H9 (cell line): ENCODE measurements around the gene COL28A1. TPM values are rescaled to one million over a fixed set of nuclear protein-coding genes. Genes with fewer than 3 reads are reported as not detected.

ENCODE experiments used
- DNase-seq: peaks from one replicate; pipeline ENCODE4 v3.0.0-alpha.2; 2017
- H2AFZ ChIP-seq: one replicate; pipeline ENCODE4 v1.6.1; 2013; ENCODE audit warnings: mild to moderate bottlenecking, low read length, control low read depth, moderate library complexity
- H2AK5ac ChIP-seq: 2 replicates; pipeline ENCODE4 v1.6.1; 2013; ENCODE audit warnings: low read length, control low read depth, mixed read lengths; ENCODE audit not compliant: insufficient read length
- H2BK120ac ChIP-seq: one replicate; pipeline ENCODE4 v1.6.1; 2013; ENCODE audit warnings: low read depth, mild to moderate bottlenecking, low read length, control low read depth, inconsistent platforms; ENCODE audit not compliant: poor library complexity, severe bottlenecking
- H2BK12ac ChIP-seq: 2 replicates; pipeline ENCODE4 v1.6.1; 2013; ENCODE audit warnings: low read length, control low read depth, mixed read lengths, low read depth; ENCODE audit not compliant: insufficient read length
- H2BK15ac ChIP-seq: 2 replicates; pipeline ENCODE4 v1.6.1; 2013; ENCODE audit warnings: low read depth, low read length, control low read depth
- H2BK20ac ChIP-seq: one replicate; pipeline ENCODE4 v1.6.1; 2013; ENCODE audit warnings: low read depth, mild to moderate bottlenecking, low read length, control low read depth, inconsistent platforms; ENCODE audit not compliant: poor library complexity, severe bottlenecking
- H2BK5ac ChIP-seq: 2 replicates; pipeline ENCODE4 v1.6.1; 2013; ENCODE audit warnings: low read length, control low read depth, mixed read lengths; ENCODE audit not compliant: insufficient read length
- H3K14ac ChIP-seq: 2 replicates; pipeline ENCODE4 v1.6.1; 2013; ENCODE audit warnings: low read length, control low read depth; ENCODE audit not compliant: insufficient read depth
- H3K18ac ChIP-seq: 2 replicates; pipeline ENCODE4 v1.6.1; 2013; ENCODE audit warnings: low read depth, mild to moderate bottlenecking, mixed read lengths, low read length, control low read depth; ENCODE audit not compliant: insufficient read length
- H3K23ac ChIP-seq: 2 replicates; pipeline ENCODE4 v1.6.1; 2013; ENCODE audit warnings: low read length, control low read depth, mixed read lengths, low read depth; ENCODE audit not compliant: insufficient read length
- H3K23me2 ChIP-seq: 2 replicates; pipeline ENCODE4 v1.6.1; 2013; ENCODE audit warnings: low read depth, mild to moderate bottlenecking, mixed read lengths, low read length, control low read depth; ENCODE audit not compliant: insufficient read length, poor library complexity, severe bottlenecking
- H3K27ac ChIP-seq: 2 replicates; pipeline ENCODE4 v1.5.1; 2013; ENCODE audit warnings: low read length, control low read depth, mixed read lengths, low read depth; ENCODE audit not compliant: insufficient read length
- H3K27me3 ChIP-seq: 2 replicates; pipeline ENCODE4 v1.6.1; 2013; ENCODE audit warnings: low read length, control low read depth, inconsistent platforms; ENCODE audit not compliant: insufficient read depth
- H3K4ac ChIP-seq: 2 replicates; pipeline ENCODE4 v1.6.1; 2013; ENCODE audit warnings: low read depth, mild to moderate bottlenecking, control low read depth, inconsistent platforms, low read length, moderate library complexity
- H3K4me1 ChIP-seq: 2 replicates; pipeline ENCODE4 v1.6.1; 2013; ENCODE audit warnings: low read length, control low read depth, inconsistent platforms; ENCODE audit not compliant: insufficient read depth
- H3K4me2 ChIP-seq: 2 replicates; pipeline ENCODE4 v1.6.1; 2013; ENCODE audit warnings: low read length, control low read depth, mixed read lengths; ENCODE audit not compliant: insufficient read length, insufficient read depth
- H3K56ac ChIP-seq: 2 replicates; pipeline ENCODE4 v1.6.1; 2013; ENCODE audit warnings: low read depth, mild to moderate bottlenecking, mixed read lengths, low read length, control low read depth; ENCODE audit not compliant: insufficient read length
- H3K79me1 ChIP-seq: 2 replicates; pipeline ENCODE4 v1.6.1; 2013; ENCODE audit warnings: low read depth, mild to moderate bottlenecking, moderate library complexity, low read length, control low read depth, inconsistent platforms; ENCODE audit not compliant: insufficient read depth, poor library complexity, severe bottlenecking
- H3K79me2 ChIP-seq: 2 replicates; pipeline ENCODE4 v1.6.1; 2013; ENCODE audit warnings: low read length, control low read depth, inconsistent platforms; ENCODE audit not compliant: insufficient read depth
- H3K9ac ChIP-seq: 2 replicates; pipeline ENCODE4 v1.6.1; 2013; ENCODE audit warnings: low read length, control low read depth, mixed read lengths; ENCODE audit not compliant: insufficient read length; ENCODE audit errors: extremely low read depth
- H3K9me3 ChIP-seq: one replicate; pipeline ENCODE4 v1.6.1; 2013; ENCODE audit warnings: low read depth, low read length, inconsistent platforms; ENCODE audit not compliant: control insufficient read depth
- H3T11ph ChIP-seq: one replicate; pipeline ENCODE4 v1.6.1; 2013; ENCODE audit warnings: mild to moderate bottlenecking, low read length, control low read depth, inconsistent platforms
- H4K20me1 ChIP-seq: one replicate; pipeline ENCODE4 v1.6.1; 2013; ENCODE audit not compliant: control insufficient read depth, insufficient read length, insufficient read depth
- H4K5ac ChIP-seq: 2 replicates; pipeline ENCODE4 v1.6.1; 2013; ENCODE audit warnings: low read depth, mild to moderate bottlenecking, mixed read lengths, low read length, control low read depth; ENCODE audit not compliant: insufficient read length
- H4K8ac ChIP-seq: replicated peaks from 2 replicates; pipeline ENCODE4 v1.6.1; 2013; ENCODE audit warnings: low read length, control low read depth, mixed read lengths, low read depth; ENCODE audit not compliant: insufficient read length
- H4K91ac ChIP-seq: 2 replicates; pipeline ENCODE4 v1.6.1; 2013; ENCODE audit warnings: low read depth, mild to moderate bottlenecking, moderate library complexity, mixed read lengths, low read length, control low read depth; ENCODE audit not compliant: insufficient read length
- H3K27ac Mint-ChIP-seq, 3 experiments: 2 replicates in 2 of 3; 3 replicates in 1 of 3; pipeline ENCODE4 v1.8.0; 2020 to 2021; ENCODE audit warnings: mixed read lengths in 3 of 3, mild to moderate bottlenecking in 1 of 3, moderate library complexity in 1 of 3
- H3K27me3 Mint-ChIP-seq: 2 replicates; pipeline ENCODE4 v1.8.0; 2021; ENCODE audit warnings: low read depth, mild to moderate bottlenecking, moderate library complexity, mixed read lengths
- H3K36me3 Mint-ChIP-seq, 3 experiments: 2 replicates in 2 of 3; 3 replicates in 1 of 3; pipeline ENCODE4 v1.8.0; 2020 to 2021; ENCODE audit warnings: low read depth in 3 of 3, mixed read lengths in 3 of 3; ENCODE audit not compliant: insufficient read depth in 1 of 3
- H3K4me1 Mint-ChIP-seq, 2 experiments: 2 replicates each; pipeline ENCODE4 v1.8.0; 2020; ENCODE audit warnings: mixed read lengths in 2 of 2
- H3K4me3 Mint-ChIP-seq, 2 experiments: 2 replicates in 1 of 2; 3 replicates in 1 of 2; pipeline ENCODE4 v1.8.0; 2020 to 2021; ENCODE audit warnings: mild to moderate bottlenecking in 2 of 2, mixed read lengths in 2 of 2, moderate library complexity in 1 of 2
- H3K9me3 Mint-ChIP-seq, 2 experiments: 2 replicates in 1 of 2; 3 replicates in 1 of 2; pipeline ENCODE4 v1.8.0; 2020; ENCODE audit warnings: mild to moderate bottlenecking in 2 of 2, mixed read lengths in 2 of 2, moderate library complexity in 1 of 2
- WGBS: extraction: QIAGEN DNeasy Blood & Tissue Kit; methylation state at CpG from one replicate; pipeline ENCODE4 v1.1.7; 2013; ENCODE audit warnings: missing lambda C conversion rate, low lambda C conversion rate, mixed read lengths; ENCODE audit not compliant: insufficient read length; ENCODE audit errors: extremely low coverage; 5-methylcytosine and 5-hydroxymethylcytosine counted together
- total RNA-seq: library from RNA; stranded (reverse); gene quantifications from 2 replicates; pipeline ENCODE4 v1.2.1, GENCODE V29; 2021
- TF ChIP-seq, protein P1 (sequence below): fragments of 200-600 bp; sonication (generic); conservative IDR thresholded peaks from 3 replicates; pipeline ENCODE4 v1.8.0; 2021; ENCODE audit warnings: antibody characterized with exemption, mild to moderate bottlenecking

The COL28A1 gene
- total RNA-seq, 1 experiment from 2014 or later, result 0.66 TPM

GRCh38 chr7:7583731-7584130 is 48.1 kb upstream of the COL28A1 start:
- no CpG with 5 or more reads among the region's 2 CpGs for WGBS
- Histone ChIP-seq H3K14ac (no peak overlapping the region), H3K56ac (no peak overlapping the region)

More at GRCh38 chr7:7583731-7584130, 48.1 kb upstream of the COL28A1 start:
- Histone ChIP-seq H3K79me1 (no peaks in the 10 kb centered on the region), H4K20me1 (no peaks in the 10 kb centered on the region), H2BK20ac (no peak overlapping the region), H3K4me2 (no peak overlapping the region), H3K23ac (no peak overlapping the region), H3K18ac (no peak overlapping the region), H2BK120ac (no peak overlapping the region), H2BK12ac (no peak overlapping the region), H4K5ac (no peak overlapping the region), H3K9ac (no peak overlapping the region), H3T11ph (no peak overlapping the region), H2AK5ac (no peak overlapping the region), H3K4me1 (no peaks in the 10 kb centered on the region), H3K4ac (no peak overlapping the region), H2AFZ (no peak overlapping the region), H3K27ac (no peak overlapping the region), H2BK5ac (no peak overlapping the region), H2BK15ac (no peak overlapping the region), H3K79me2 (0 out of 2 replicates have a peak, but pooled peaks cover 2% of the 10 kb centered on the region), H4K8ac (no peak overlapping the region), H3K23me2 (no peaks in the 10 kb centered on the region), H3K9me3 (no peaks in the 10 kb centered on the region), H4K91ac (no peak overlapping the region), H3K27me3 (no peaks in the 10 kb centered on the region)
- Mint-ChIP-seq H3K9me3 (no peaks in the 10 kb centered on the region), H3K4me1 (peaks cover 5 to 11% of the 10 kb centered on the region in 2 experiments), H3K27ac (no peak overlapping the region), H3K27me3 (no peaks in the 10 kb centered on the region), H3K36me3 (peaks cover 2 to 24% (median 11%) of the 10 kb centered on the region in 3 experiments; a peak in 5 of 7 replicates), H3K4me3 (no peak overlapping the region)
- DNase-seq, result no peak
- TF ChIP-seq, protein P1, sequence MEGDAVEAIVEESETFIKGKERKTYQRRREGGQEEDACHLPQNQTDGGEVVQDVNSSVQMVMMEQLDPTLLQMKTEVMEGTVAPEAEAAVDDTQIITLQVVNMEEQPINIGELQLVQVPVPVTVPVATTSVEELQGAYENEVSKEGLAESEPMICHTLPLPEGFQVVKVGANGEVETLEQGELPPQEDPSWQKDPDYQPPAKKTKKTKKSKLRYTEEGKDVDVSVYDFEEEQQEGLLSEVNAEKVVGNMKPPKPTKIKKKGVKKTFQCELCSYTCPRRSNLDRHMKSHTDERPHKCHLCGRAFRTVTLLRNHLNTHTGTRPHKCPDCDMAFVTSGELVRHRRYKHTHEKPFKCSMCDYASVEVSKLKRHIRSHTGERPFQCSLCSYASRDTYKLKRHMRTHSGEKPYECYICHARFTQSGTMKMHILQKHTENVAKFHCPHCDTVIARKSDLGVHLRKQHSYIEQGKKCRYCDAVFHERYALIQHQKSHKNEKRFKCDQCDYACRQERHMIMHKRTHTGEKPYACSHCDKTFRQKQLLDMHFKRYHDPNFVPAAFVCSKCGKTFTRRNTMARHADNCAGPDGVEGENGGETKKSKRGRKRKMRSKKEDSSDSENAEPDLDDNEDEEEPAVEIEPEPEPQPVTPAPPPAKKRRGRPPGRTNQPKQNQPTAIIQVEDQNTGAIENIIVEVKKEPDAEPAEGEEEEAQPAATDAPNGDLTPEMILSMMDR, result no peak
